A549 (cell line): ENCODE measurements around the gene CDH2. TPM values are rescaled to one million over a fixed set of nuclear protein-coding genes. Genes with fewer than 3 reads are reported as not detected.

Experiments used
- ATAC-seq, 2 experiments: fragments of 200-7000 bp in 1 of 2; fragments of >200 bp in 1 of 2; cut with Nextera tagmentation in 1 of 2; cut with Tn5 transposase in 1 of 2; 3 replicates each; pipeline versions ENCODE4 v1.8.0 to v1.9.1; 2018 to 2020; ENCODE audit warnings: mild to moderate bottlenecking in 1 of 2, moderate library complexity in 1 of 2
- CTCF ChIA-PET: fragments of 300-600 bp; sonication (Branson Sonifier 250); formaldehyde crosslinking; extraction: SDS; loops from one replicate; lab custom pipeline; 2021; ENCODE audit warnings: antibody characterized with exemption, inconsistent platforms; lab: Yijun Ruan, JAX
- POLR2A ChIA-PET: fragments of 350-600 bp; formaldehyde crosslinking; extraction: SDS; loops from one replicate; lab custom pipeline; 2021; ENCODE audit warnings: antibody characterized with exemption, inconsistent platforms; lab: Yijun Ruan, JAX
- DNase-seq, 2 experiments: peaks; one replicate each; pipeline versions ENCODE4 v3.0.0 to v3.0.0-alpha.2; 2011 to 2016; ENCODE audit warnings: low read depth in 1 of 2, low spot score in 1 of 2
- FAIRE-seq: peaks from 2 replicates; lab custom pipeline; 2011; peaks lifted over from hg19 to GRCh38; lab: Jason Lieb, UNC
- H3K27ac ChIP-seq, 2 experiments: fragments of >200 bp; sonication (Bioruptor Twin); formaldehyde crosslinking; 3 replicates each; pipeline ENCODE4 v1.5.1; 2016 to 2017
- H3K4me1 ChIP-seq: fragments of >200 bp; sonication (Bioruptor Twin); formaldehyde crosslinking; 3 replicates; pipeline ENCODE4 v1.6.1; 2016
- H3K4me2 ChIP-seq: fragments of >200 bp; sonication (Bioruptor Twin); formaldehyde crosslinking; 3 replicates; pipeline ENCODE4 v1.6.1; 2016
- H3K4me3 ChIP-seq: fragments of >200 bp; sonication (Bioruptor Twin); formaldehyde crosslinking; 3 replicates; pipeline ENCODE4 v1.5.1; 2016
- H3K9me3 ChIP-seq: fragments of >200 bp; sonication (Bioruptor Twin); formaldehyde crosslinking; 3 replicates; pipeline ENCODE4 v1.6.1; 2016
- WGBS: methylation state at CpG from one replicate; pipeline ENCODE4 v1.1.6; 2017; ENCODE audit errors: missing lambda C conversion rate; 5-methylcytosine and 5-hydroxymethylcytosine counted together
- polyA plus RNA-seq, 4 experiments: library from polyadenylated mRNA; depleted of rRNA in 3 of 4; stranded (reverse); fragments of >200 nt; fragmentation: RNase III in 1 of 4; extraction: RNeasy Plus Mini Kit Qiagen cat#74134 plus additional on column Dnase treatment in 1 of 4; gene quantifications; 2 replicates in 3 of 4; 3 replicates in 1 of 4; pipeline ENCODE4 v1.2.3, GENCODE V29; 2011 to 2017
- TF ChIP-seq, protein P1 (sequence below): fragments of >200 bp; sonication (Bioruptor Twin); formaldehyde crosslinking; IDR thresholded peaks from 3 replicates; pipeline ENCODE4 v1.5.1; 2016

CDH2 gene
- polyA plus RNA-seq, 2 of the 4 experiments (the other 2 are of a cell fraction), result 54.0 to 71.9 TPM

GRCh38 chr18:27901424-27902226, 275.3 kb downstream of the CDH2 start:
- CTCF ChIA-PET, result no interaction called here
- no peak overlapping the region for H3K4me2 ChIP-seq

More at GRCh38 chr18:27901424-27902226, 275.3 kb downstream of the CDH2 start:
- DNase-seq (no peak), FAIRE-seq (no peak), ATAC-seq (no peak)
- TF ChIP-seq, protein P1, sequence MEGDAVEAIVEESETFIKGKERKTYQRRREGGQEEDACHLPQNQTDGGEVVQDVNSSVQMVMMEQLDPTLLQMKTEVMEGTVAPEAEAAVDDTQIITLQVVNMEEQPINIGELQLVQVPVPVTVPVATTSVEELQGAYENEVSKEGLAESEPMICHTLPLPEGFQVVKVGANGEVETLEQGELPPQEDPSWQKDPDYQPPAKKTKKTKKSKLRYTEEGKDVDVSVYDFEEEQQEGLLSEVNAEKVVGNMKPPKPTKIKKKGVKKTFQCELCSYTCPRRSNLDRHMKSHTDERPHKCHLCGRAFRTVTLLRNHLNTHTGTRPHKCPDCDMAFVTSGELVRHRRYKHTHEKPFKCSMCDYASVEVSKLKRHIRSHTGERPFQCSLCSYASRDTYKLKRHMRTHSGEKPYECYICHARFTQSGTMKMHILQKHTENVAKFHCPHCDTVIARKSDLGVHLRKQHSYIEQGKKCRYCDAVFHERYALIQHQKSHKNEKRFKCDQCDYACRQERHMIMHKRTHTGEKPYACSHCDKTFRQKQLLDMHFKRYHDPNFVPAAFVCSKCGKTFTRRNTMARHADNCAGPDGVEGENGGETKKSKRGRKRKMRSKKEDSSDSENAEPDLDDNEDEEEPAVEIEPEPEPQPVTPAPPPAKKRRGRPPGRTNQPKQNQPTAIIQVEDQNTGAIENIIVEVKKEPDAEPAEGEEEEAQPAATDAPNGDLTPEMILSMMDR, result no peak
- H3K4me1 ChIP-seq, result no peaks in the 10 kb centered on the region
- H3K9me3 ChIP-seq, result 0 out of 3 replicates have a peak, but pooled peaks cover 5% of the 10 kb centered on the region
- 57% methylated on average over 4 of the region's 4 CpGs for WGBS
- no peak overlapping the region for H3K27ac ChIP-seq
- POLR2A ChIA-PET, result no interaction called here
- no peak overlapping the region for H3K4me3 ChIP-seq
